Stimulated activated memory B cell treated with anti-CD40 and anti-IgM and Interleukin-4, amounts not matched to agents 10 μg/mL and 1 μg/mL and 100 μg/mL, for 72 hours (primary cell): ENCODE data around the gene RABGAP1.

ENCODE experiments used
- ATAC-seq: fragments of 150-1000 bp; cut with Tn5 transposase; 2 replicates; pipeline ENCODE4 v1.10.0; 2021
- H3K27ac Mint-ChIP-seq: one replicate; pipeline ENCODE4 v1.8.0; 2022; ENCODE audit warnings: mild to moderate bottlenecking, mixed read lengths
- H3K27me3 Mint-ChIP-seq: one replicate; pipeline ENCODE4 v1.8.0; 2022; ENCODE audit warnings: mixed read lengths
- H3K36me3 Mint-ChIP-seq: one replicate; pipeline ENCODE4 v1.8.0; 2022; ENCODE audit warnings: mixed read lengths
- H3K4me1 Mint-ChIP-seq: one replicate; pipeline ENCODE4 v1.8.0; 2022; ENCODE audit warnings: mixed read lengths
- H3K4me3 Mint-ChIP-seq: one replicate; pipeline ENCODE4 v1.8.0; 2022; ENCODE audit warnings: mild to moderate bottlenecking, moderate library complexity, mixed read lengths
- H3K9me3 Mint-ChIP-seq: one replicate; pipeline ENCODE4 v1.8.0; 2022; ENCODE audit warnings: mixed read lengths

The RABGAP1 gene

GRCh38 chr9:123043081-123043939, 102.5 kb downstream of the RABGAP1 start:
- Mint-ChIP-seq H3K4me3 (no peak overlapping the region), H3K27ac (no peak overlapping the region), H3K4me1 (no peaks in the 10 kb centered on the region), H3K9me3 (peaks cover 12% of the 10 kb centered on the region), H3K36me3 (peaks cover 36% of the 10 kb centered on the region), H3K27me3 (no peaks in the 10 kb centered on the region)
- no peak for ATAC-seq

GRCh38 chr9:123044586-123044985, 103.8 kb downstream of the RABGAP1 start:
- ATAC-seq = no peak
- Mint-ChIP-seq H3K4me3 (no peak overlapping the region), H3K4me1 (no peaks in the 10 kb centered on the region), H3K27ac (no peak overlapping the region), H3K36me3 (peaks cover 36% of the 10 kb centered on the region), H3K27me3 (no peaks in the 10 kb centered on the region), H3K9me3 (peaks cover 12% of the 10 kb centered on the region)

GRCh38 chr9:123046406-123047195, 105.8 kb downstream of the RABGAP1 start:
- Mint-ChIP-seq H3K4me3 (no peak overlapping the region), H3K4me1 (no peaks in the 10 kb centered on the region), H3K27me3 (no peaks in the 10 kb centered on the region), H3K27ac (no peak overlapping the region), H3K36me3 (peaks cover 35% of the 10 kb centered on the region), H3K9me3 (peaks cover 10% of the 10 kb centered on the region)
- ATAC-seq = no peak

GRCh38 chr9:123048748-123049147, 107.9 kb downstream of the RABGAP1 start:
- no peak for ATAC-seq
- H3K27me3 Mint-ChIP-seq = no peaks in the 10 kb centered on the region
- H3K36me3 Mint-ChIP-seq = peaks cover 17% of the 10 kb centered on the region
- H3K27ac Mint-ChIP-seq = no peak overlapping the region
- no peaks in the 10 kb centered on the region for H3K9me3 Mint-ChIP-seq
- no peak overlapping the region for H3K4me3 Mint-ChIP-seq
- H3K4me1 Mint-ChIP-seq = no peaks in the 10 kb centered on the region

GRCh38 chr9:123049589-123050222, 108.9 kb downstream of the RABGAP1 start:
- Mint-ChIP-seq H3K27me3 (no peaks in the 10 kb centered on the region), H3K9me3 (no peaks in the 10 kb centered on the region), H3K36me3 (peaks cover 10% of the 10 kb centered on the region), H3K4me3 (no peak overlapping the region), H3K27ac (no peak overlapping the region), H3K4me1 (no peaks in the 10 kb centered on the region)
- ATAC-seq = no peak

- Mint-ChIP-seq H3K36me3 (peaks cover 9% of the 10 kb centered on the region), H3K27ac (no peak overlapping the region), H3K4me1 (no peaks in the 10 kb centered on the region), H3K27me3 (no peaks in the 10 kb centered on the region), H3K4me3 (no peak overlapping the region), H3K9me3 (no peaks in the 10 kb centered on the region)
- ATAC-seq = no peak
Observed at GRCh38 chr9:123053046-123053445, 112.2 kb downstream of the RABGAP1 start.

- H3K27ac Mint-ChIP-seq = no peak overlapping the region
- H3K4me1 Mint-ChIP-seq = no peaks in the 10 kb centered on the region
- H3K9me3 Mint-ChIP-seq = no peaks in the 10 kb centered on the region
- H3K27me3 Mint-ChIP-seq = no peaks in the 10 kb centered on the region
- ATAC-seq = no peak
- no peak overlapping the region for H3K4me3 Mint-ChIP-seq
- peaks cover 9% of the 10 kb centered on the region for H3K36me3 Mint-ChIP-seq
Observed at GRCh38 chr9:123053711-123054110, 112.9 kb downstream of the RABGAP1 start.

GRCh38 chr9:123058834-123059233, 118.0 kb downstream of the RABGAP1 start:
- ATAC-seq = no peak
- Mint-ChIP-seq H3K27me3 (no peaks in the 10 kb centered on the region), H3K9me3 (no peaks in the 10 kb centered on the region), H3K4me3 (no peak overlapping the region), H3K4me1 (no peaks in the 10 kb centered on the region), H3K36me3 (peaks cover 11% of the 10 kb centered on the region), H3K27ac (no peak overlapping the region)

GRCh38 chr9:123059472-123060220, 118.8 kb downstream of the RABGAP1 start:
- Mint-ChIP-seq H3K4me3 (no peak overlapping the region), H3K27ac (no peak overlapping the region), H3K4me1 (no peaks in the 10 kb centered on the region), H3K36me3 (peaks cover 14% of the 10 kb centered on the region), H3K27me3 (no peaks in the 10 kb centered on the region), H3K9me3 (no peaks in the 10 kb centered on the region)
- ATAC-seq = no peak

GRCh38 chr9:123061216-123061615, 120.4 kb downstream of the RABGAP1 start:
- Mint-ChIP-seq H3K4me3 (no peak overlapping the region), H3K4me1 (no peaks in the 10 kb centered on the region), H3K9me3 (no peaks in the 10 kb centered on the region), H3K36me3 (peaks cover 27% of the 10 kb centered on the region), H3K27ac (no peak overlapping the region), H3K27me3 (no peaks in the 10 kb centered on the region)
- ATAC-seq = no peak

- Mint-ChIP-seq H3K4me1 (no peaks in the 10 kb centered on the region), H3K9me3 (no peaks in the 10 kb centered on the region), H3K4me3 (no peak overlapping the region), H3K27ac (no peak overlapping the region), H3K36me3 (peaks cover 40% of the 10 kb centered on the region), H3K27me3 (no peaks in the 10 kb centered on the region)
- no peak for ATAC-seq
Observed at GRCh38 chr9:123062351-123063176, 121.7 kb downstream of the RABGAP1 start.

GRCh38 chr9:123063177-123063598, 122.4 kb downstream of the RABGAP1 start:
- Mint-ChIP-seq H3K9me3 (no peaks in the 10 kb centered on the region), H3K4me1 (no peaks in the 10 kb centered on the region), H3K4me3 (no peak overlapping the region), H3K27ac (no peak overlapping the region), H3K36me3 (peaks cover 44% of the 10 kb centered on the region), H3K27me3 (no peaks in the 10 kb centered on the region)
- no peak for ATAC-seq

GRCh38 chr9:123063896-123064295, 123.1 kb downstream of the RABGAP1 start:
- Mint-ChIP-seq H3K9me3 (no peaks in the 10 kb centered on the region), H3K4me3 (no peak overlapping the region), H3K36me3 (peaks cover 44% of the 10 kb centered on the region), H3K27me3 (no peaks in the 10 kb centered on the region), H3K27ac (no peak overlapping the region), H3K4me1 (no peaks in the 10 kb centered on the region)
- no peak for ATAC-seq

- ATAC-seq = no peak
- peaks cover 44% of the 10 kb centered on the region for H3K36me3 Mint-ChIP-seq
- H3K27me3 Mint-ChIP-seq = no peaks in the 10 kb centered on the region
- no peak overlapping the region for H3K27ac Mint-ChIP-seq
- no peaks in the 10 kb centered on the region for H3K4me1 Mint-ChIP-seq
- H3K9me3 Mint-ChIP-seq = no peaks in the 10 kb centered on the region
- no peak overlapping the region for H3K4me3 Mint-ChIP-seq
Observed at GRCh38 chr9:123064716-123065115, 123.9 kb downstream of the RABGAP1 start.
